Gastrocnemius medialis (tissue), 4 donors: ENCODE results near the gene KCNK3. TPM values are rescaled to one million over a fixed set of nuclear protein-coding genes. Genes with fewer than 3 reads are reported as not detected.

Experiments used
- ATAC-seq, 2 donors: fragments of 150-250 bp; one replicate each; pipeline ENCODE4 v1.9.1; 2016
- DNase-seq, 2 donors: peaks; one replicate each; pipeline ENCODE4 v3.0.0-alpha.2; 2019
- H3K27ac ChIP-seq, 4 donors: fragments of 200-600 bp; sonication (generic); 1 replicate in 1 of 4; 2 replicates in 3 of 4; pipeline ENCODE4 v1.5.1; 2016 to 2018; ENCODE audit warnings: mild to moderate bottlenecking in 2 of 4, moderate library complexity in 1 of 4
- H3K27me3 ChIP-seq, 3 donors: fragments of 200-600 bp; sonication (generic) in 2 of 3; 1 replicate in 1 of 3; 2 replicates in 2 of 3; pipeline versions ENCODE4 v1.5.1 to v1.6.0; 2016 to 2019; ENCODE audit warnings: mild to moderate bottlenecking in 1 of 3, moderate library complexity in 1 of 3
- H3K36me3 ChIP-seq, 2 donors: fragments of 200-600 bp; sonication (generic) in 1 of 2; one replicate each; pipeline ENCODE4 v1.5.1; 2017 to 2018
- H3K4me1 ChIP-seq, 2 donors: fragments of 200-600 bp; sonication (generic) in 1 of 2; one replicate each; pipeline ENCODE4 v1.5.1; 2016 to 2017; ENCODE audit warnings: mild to moderate bottlenecking in 2 of 2
- H3K4me3 ChIP-seq, 4 donors: fragments of 200-600 bp; sonication (generic) in 3 of 4; 1 replicate in 1 of 4; 2 replicates in 3 of 4; pipeline ENCODE4 v1.5.1; 2016 to 2019; ENCODE audit warnings: mild to moderate bottlenecking in 2 of 4
- H3K9me3 ChIP-seq, 3 donors: fragments of 200-600 bp; sonication (generic) in 2 of 3; 1 replicate in 1 of 3; 2 replicates in 2 of 3; pipeline ENCODE4 v1.5.1; 2016 to 2019
- CTCF ChIP-seq, 5 experiments: fragments of 450-650 bp in 3 of 5; fragments of 200-600 bp in 2 of 5; sonication (generic) in 2 of 5; IDR thresholded peaks in 4 of 5; conservative IDR thresholded peaks in 1 of 5; 1 replicate in 4 of 5; 2 replicates in 1 of 5; pipeline ENCODE4 v1.5.1; 2016 to 2019; ENCODE audit warnings: antibody characterized with exemption in 5 of 5, mild to moderate bottlenecking in 3 of 5, moderate library complexity in 3 of 5
- POLR2A ChIP-seq, 2 donors: fragments of 450-650 bp; IDR thresholded peaks; one replicate each; pipeline ENCODE4 v1.6.1; 2017; ENCODE audit warnings: antibody characterized with exemption in 2 of 2, mild to moderate bottlenecking in 2 of 2, moderate library complexity in 2 of 2
- in situ Hi-C, 4 donors: fragments of 200-750 bp; cut with MboI; loops; one replicate each; pipeline versions ENCODE4 v1.15.0 to v1.8.0; 2017; ENCODE audit warnings: low sequenced_read_pairs in 4 of 4
- intact Hi-C: fragments of 100-400 bp; cut with DNase I; formaldehyde crosslinking; loops from one replicate; pipeline ENCODE4 v1.15.1; 2023; ENCODE audit warnings: low total_unique reads
- total RNA-seq, 4 donors: library from RNA; depleted of rRNA; stranded (reverse); fragments of >200 nt; gene quantifications; one replicate each; pipeline versions ENCODE4 v1.1.0 to v1.2.3, GENCODE V29; 2016

The KCNK3 gene
- total RNA-seq, 4 donors from 2014 or later = 0.80 to 11.6 (median 1.2) TPM

- no peak for TF ChIP-seq POLR2A (IDR thresholded peaks at IDR 0.05)
- TF ChIP-seq CTCF (IDR thresholded peaks at IDR 0.05 in 4 of 5, conservative IDR thresholded peaks at IDR 0.05 in 1 of 5) = no peak
- Histone ChIP-seq H3K4me3 (no peak overlapping the region), H3K4me1 (peaks cover 52 to 75% of the 10 kb centered on the region in 2 donors), H3K27ac (peak overlapping the region; percentile 93 to 99 (median 96)), H3K36me3 (no peaks in the 10 kb centered on the region), H3K9me3 (no peaks in the 10 kb centered on the region), H3K27me3 (no peaks in the 10 kb centered on the region)
- no peak for ATAC-seq
- DNase-seq = no peak
- in situ Hi-C loops (no loop called here), intact Hi-C loops (loop anchor here (10.0 kb wide), 1 partner anchor 423 kb away; the partner anchor contains the start of genes ADGRF3 and SELENOI)
These were observed 75.5 kb downstream of the KCNK3 start for GRCh38 chr2:26767894-26768487.

GRCh38 chr2:26768759-26769088 is 76.2 kb downstream of the KCNK3 start:
- Histone ChIP-seq H3K4me3 (no peak overlapping the region), H3K27me3 (no peaks in the 10 kb centered on the region), H3K4me1 (peaks cover 56 to 78% of the 10 kb centered on the region in 2 donors), H3K36me3 (no peaks in the 10 kb centered on the region), H3K9me3 (no peaks in the 10 kb centered on the region), H3K27ac (peak overlapping the region; percentile 93 to 99 (median 96))
- TF ChIP-seq POLR2A (IDR thresholded peaks at IDR 0.05) = no peak
- ATAC-seq = no peak
- in situ Hi-C loops = no loop called here
- intact Hi-C loops = loop anchor here (10.0 kb wide), 1 partner anchor 424 kb away; the partner anchor contains the start of genes ADGRF3 and SELENOI
- no peak for DNase-seq

- peaks cover 57 to 80% of the 10 kb centered on the region in 2 donors for H3K4me1 ChIP-seq
- no peak for TF ChIP-seq CTCF (IDR thresholded peaks at IDR 0.05 in 4 of 5, conservative IDR thresholded peaks at IDR 0.05 in 1 of 5)
- TF ChIP-seq POLR2A (IDR thresholded peaks at IDR 0.05) = peak in 1 of 2 donors; percentile 53
- no peaks in the 10 kb centered on the region for H3K27me3 ChIP-seq
- intact Hi-C loops (loop anchor here (10.0 kb wide), 1 partner anchor 424 kb away; the partner anchor contains the start of genes ADGRF3 and SELENOI), in situ Hi-C loops (no loop called here)
- H3K4me3 ChIP-seq = no peak overlapping the region
- no peaks in the 10 kb centered on the region for H3K9me3 ChIP-seq
- no peaks in the 10 kb centered on the region for H3K36me3 ChIP-seq
- ATAC-seq = peak in 1 of 2 donors; percentile 6
- DNase-seq = peak; percentile 75 to 84
- H3K27ac ChIP-seq = peak overlapping the region; percentile 93 to 99 (median 96)
These were observed 76.7 kb downstream of the KCNK3 start for GRCh38 chr2:26769089-26769761.

- in situ Hi-C loops = no loop called here
These were observed 78.6 kb downstream of the KCNK3 start for GRCh38 chr2:26770986-26771586.

More at GRCh38 chr2:26770986-26771586, 78.6 kb downstream of the KCNK3 start:
- H3K9me3 ChIP-seq = no peaks in the 10 kb centered on the region
- no peaks in the 10 kb centered on the region for H3K27me3 ChIP-seq
- TF ChIP-seq POLR2A (IDR thresholded peaks at IDR 0.05) = no peak
- peak in 4 of 5 experiments; percentile 19 to 52 (median 44) for TF ChIP-seq CTCF (IDR thresholded peaks at IDR 0.05 in 4 of 5, conservative IDR thresholded peaks at IDR 0.05 in 1 of 5)
- intact Hi-C loops = loop anchor here (5.0 kb wide), 1 partner anchor 529 kb away; the partner anchor contains the start of genes HADHA and HADHB
- peaks cover 55 to 66% of the 10 kb centered on the region in 2 donors for H3K4me1 ChIP-seq
- H3K27ac ChIP-seq = peak overlapping the region; percentile 93 to 99 (median 96)
- peak overlapping the region in 3 of 4 donors; percentile 0 to 36 (median 26) for H3K4me3 ChIP-seq
- peaks cover 0 to 14% of the 10 kb centered on the region in 2 donors for H3K36me3 ChIP-seq
- ATAC-seq (peak; percentile 37 to 41), DNase-seq (peak; percentile 87 to 90)
